NCI-H1092 treated with DMSO at 0.1 percent for 48 hours (cell line): Measurements from ENCODE around the gene NWD2.
"Not testable (repeated sequence)": the region's sequence is repeated elsewhere in the genome, so short reads cannot be mapped to it uniquely, and the experiment has no call there.

Experiments used
- DNase-seq: peaks from one replicate; lab custom pipeline; 2025; lab: John Stamatoyannopoulos, UW

NWD2 gene

GRCh38 chr4:37470245-37470644 lies 225.7 kb downstream of the NWD2 start:
- DNase-seq, result no peak

GRCh38 chr4:37471093-37471492 lies 226.6 kb downstream of the NWD2 start:
- DNase-seq, result no peak

- DNase-seq, result no peak
These were observed 227.4 kb downstream of the NWD2 start for GRCh38 chr4:37471971-37472370.

GRCh38 chr4:37473807-37474206 lies 229.3 kb downstream of the NWD2 start:
- DNase-seq, result no peak

- no peak for DNase-seq
These were observed 230.5 kb downstream of the NWD2 start for GRCh38 chr4:37475087-37475486.

- DNase-seq, result no peak
These were observed 231.2 kb downstream of the NWD2 start for GRCh38 chr4:37475776-37476175.

- no peak for DNase-seq
These were observed 231.7 kb downstream of the NWD2 start for GRCh38 chr4:37476256-37476655.

- no peak for DNase-seq
These were observed 232.1 kb downstream of the NWD2 start for GRCh38 chr4:37476691-37477090.

GRCh38 chr4:37477126-37477525 lies 232.6 kb downstream of the NWD2 start:
- no peak for DNase-seq

GRCh38 chr4:37478151-37478550 lies 233.6 kb downstream of the NWD2 start:
- no peak for DNase-seq

- DNase-seq, result no peak
These were observed 236.0 kb downstream of the NWD2 start for GRCh38 chr4:37480509-37480908.

- no peak for DNase-seq
These were observed 237.1 kb downstream of the NWD2 start for GRCh38 chr4:37481547-37482122.

GRCh38 chr4:37482236-37482913 lies 237.8 kb downstream of the NWD2 start:
- DNase-seq, result no peak

GRCh38 chr4:37483610-37484009 lies 239.1 kb downstream of the NWD2 start:
- no peak for DNase-seq

- no peak for DNase-seq
These were observed 241.6 kb downstream of the NWD2 start for GRCh38 chr4:37486166-37486565.

- DNase-seq, result no peak
These were observed 243.1 kb downstream of the NWD2 start for GRCh38 chr4:37487668-37488067.

- DNase-seq, result no peak
These were observed 245.2 kb downstream of the NWD2 start for GRCh38 chr4:37489697-37490096.

GRCh38 chr4:37490391-37491347 lies 246.1 kb downstream of the NWD2 start:
- DNase-seq, result no peak

GRCh38 chr4:37495353-37495752 lies 250.8 kb downstream of the NWD2 start:
- not testable (repeated sequence) for DNase-seq
